K562 (cell line): ENCODE data around the gene DCAF10. TPM values are rescaled to one million over a fixed set of nuclear protein-coding genes. Genes with fewer than 3 reads are reported as not detected.
A peak's percentile ranks its signal among the peaks of the same experiment; 100 is the strongest.

Experiments
- ARNT ChIP-seq, 2 experiments: fragments of 450-650 bp; IDR thresholded peaks; 2 replicates each; pipeline ENCODE4 v1.6.1; 2016; ENCODE audit warnings: mild to moderate bottlenecking in 1 of 2
- CUX1 ChIP-seq: fragments of 200-800 bp; sonication (Bioruptor generic); IDR thresholded peaks from 2 replicates; pipeline ENCODE4 v1.6.1; 2016; ENCODE audit warnings: missing genetic modification characterization, missing compliant biosample characterization
- JUNB ChIP-seq: fragments of 450-650 bp; formaldehyde crosslinking; conservative IDR thresholded peaks from 2 replicates; pipeline ENCODE4 v1.4.0; 2020; ENCODE audit warnings: mild to moderate bottlenecking
- MCM2 ChIP-seq: fragments of 450-650 bp; IDR thresholded peaks from 2 replicates; pipeline ENCODE4 v1.6.1; 2017; ENCODE audit warnings: low read depth, mild to moderate bottlenecking
- PREB ChIP-seq: sonication (generic); formaldehyde crosslinking; IDR thresholded peaks from 2 replicates; pipeline ENCODE4 v1.8.1; 2023; ENCODE audit warnings: mild to moderate bottlenecking, missing genetic modification reagents
- RNF219 ChIP-seq: fragments of 250-450 bp; sonication (Bioruptor Pico); IDR thresholded peaks from 2 replicates; pipeline ENCODE4 v1.5.0; 2022; ENCODE audit warnings: mild to moderate bottlenecking
- THRAP3 ChIP-seq: fragments of 450-650 bp; IDR thresholded peaks from 2 replicates; pipeline ENCODE4 v1.6.1; 2016; ENCODE audit warnings: mild to moderate bottlenecking, inconsistent platforms, borderline replicate concordance
- polyA plus RNA-seq, 8 experiments: library from polyadenylated mRNA; depleted of rRNA in 4 of 8; stranded (reverse) in 5 of 8; unstranded in 3 of 8; fragments of >200 nt; fragmentation: Nextera tagmentation in 2 of 8; fragmentation: Illumina TruSeq in 1 of 8; extraction: Ambion mirVana in 2 of 8; extraction: Trizol in 1 of 8; gene quantifications; 2 replicates each; pipeline versions ENCODE4 v1.2.1 to v1.2.3, GENCODE V29; 2011 to 2014; ENCODE audit warnings: inconsistent platforms in 1 of 8, missing spikeins in 1 of 8
- total RNA-seq, 7 experiments: library from RNA; depleted of rRNA in 6 of 7; stranded (reverse); fragments of >200 nt in 6 of 7; fragmentation: Illumina TruSeq in 2 of 7; extraction: Trizol in 2 of 7; gene quantifications; 2 replicates each; pipeline versions ENCODE4 v1.2.1 to v1.2.3, GENCODE V29; 2011 to 2021; ENCODE audit warnings: low replicate concordance in 1 of 7
- TF ChIP-seq, protein P1 (sequence below): fragments of 450-650 bp; formaldehyde crosslinking; IDR thresholded peaks from 2 replicates; pipeline ENCODE4 v1.4.0; 2020; ENCODE audit warnings: mild to moderate bottlenecking
- TF ChIP-seq, protein P2 (sequence below): sonication (generic); formaldehyde crosslinking; IDR thresholded peaks from 2 replicates; pipeline ENCODE4 v1.8.0; 2022; ENCODE audit warnings: mild to moderate bottlenecking, low read depth, missing genetic modification reagents
- TF ChIP-seq, protein P3 (sequence below), 2 experiments: fragments of 450-650 bp in 1 of 2; sonication (generic) in 1 of 2; formaldehyde crosslinking in 1 of 2; IDR thresholded peaks in 1 of 2; conservative IDR thresholded peaks in 1 of 2; 2 replicates each; pipeline versions ENCODE4 v1.6.1 to v1.8.1; 2016 to 2023; ENCODE audit warnings: mild to moderate bottlenecking in 2 of 2, moderate library complexity in 2 of 2, inconsistent platforms in 1 of 2, missing genetic modification reagents in 1 of 2

DCAF10 gene
- total and polyA plus RNA-seq, 9 of the 15 experiments (the other 6 are each of a cell fraction or from before 2014, with no cell fraction given), result 6.8 to 40.1 (median 16.9) TPM

GRCh38 chr9:37752642-37753488 is 47.7 kb upstream of the DCAF10 start (continued):
- no peak for TF ChIP-seq CUX1
- TF ChIP-seq RNF219 (CRISPR knock-in tag), result no peak
- TF ChIP-seq, protein P1, sequence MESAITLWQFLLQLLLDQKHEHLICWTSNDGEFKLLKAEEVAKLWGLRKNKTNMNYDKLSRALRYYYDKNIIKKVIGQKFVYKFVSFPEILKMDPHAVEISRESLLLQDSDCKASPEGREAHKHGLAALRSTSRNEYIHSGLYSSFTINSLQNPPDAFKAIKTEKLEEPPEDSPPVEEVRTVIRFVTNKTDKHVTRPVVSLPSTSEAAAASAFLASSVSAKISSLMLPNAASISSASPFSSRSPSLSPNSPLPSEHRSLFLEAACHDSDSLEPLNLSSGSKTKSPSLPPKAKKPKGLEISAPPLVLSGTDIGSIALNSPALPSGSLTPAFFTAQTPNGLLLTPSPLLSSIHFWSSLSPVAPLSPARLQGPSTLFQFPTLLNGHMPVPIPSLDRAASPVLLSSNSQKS, result no peak
- no peak for TF ChIP-seq PREB (CRISPR knock-in tag)
- TF ChIP-seq, protein P2, sequence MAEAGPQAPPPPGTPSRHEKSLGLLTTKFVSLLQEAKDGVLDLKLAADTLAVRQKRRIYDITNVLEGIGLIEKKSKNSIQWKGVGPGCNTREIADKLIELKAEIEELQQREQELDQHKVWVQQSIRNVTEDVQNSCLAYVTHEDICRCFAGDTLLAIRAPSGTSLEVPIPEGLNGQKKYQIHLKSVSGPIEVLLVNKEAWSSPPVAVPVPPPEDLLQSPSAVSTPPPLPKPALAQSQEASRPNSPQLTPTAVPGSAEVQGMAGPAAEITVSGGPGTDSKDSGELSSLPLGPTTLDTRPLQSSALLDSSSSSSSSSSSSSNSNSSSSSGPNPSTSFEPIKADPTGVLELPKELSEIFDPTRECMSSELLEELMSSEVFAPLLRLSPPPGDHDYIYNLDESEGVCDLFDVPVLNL, result no peak
- no peak for TF ChIP-seq MCM2
- no peak for TF ChIP-seq THRAP3
- TF ChIP-seq ARNT (IDR thresholded peaks at IDR 0.05), result 0 out of 4 replicates have a peak, but pooled peaks of 1 of the 2 experiments have one; percentile 15
- TF ChIP-seq JUNB (CRISPR knock-in tag), result no peak
- TF ChIP-seq, protein P3, sequence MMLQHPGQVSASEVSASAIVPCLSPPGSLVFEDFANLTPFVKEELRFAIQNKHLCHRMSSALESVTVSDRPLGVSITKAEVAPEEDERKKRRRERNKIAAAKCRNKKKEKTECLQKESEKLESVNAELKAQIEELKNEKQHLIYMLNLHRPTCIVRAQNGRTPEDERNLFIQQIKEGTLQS (IDR thresholded peaks at IDR 0.05), result peak; percentile 5; the same call in 1 of the 2 replicates
- TF ChIP-seq, protein P3 (CRISPR knock-in tag; conservative IDR thresholded peaks at IDR 0.05), result no peak
- TF ChIP-seq, all 486 proteins: peak for 11
